HG02884 (cell line): ENCODE data around the gene TRAF7.

Experiments used
- ATAC-seq: cut with Tn5 transposase; IDR thresholded peaks from one replicate; pipeline ENCODE4 v1.9.1; 2021; ENCODE audit warnings: mild to moderate bottlenecking, moderate library complexity; ENCODE audit not compliant: unreplicated experiment

Gene TRAF7

DNA sequence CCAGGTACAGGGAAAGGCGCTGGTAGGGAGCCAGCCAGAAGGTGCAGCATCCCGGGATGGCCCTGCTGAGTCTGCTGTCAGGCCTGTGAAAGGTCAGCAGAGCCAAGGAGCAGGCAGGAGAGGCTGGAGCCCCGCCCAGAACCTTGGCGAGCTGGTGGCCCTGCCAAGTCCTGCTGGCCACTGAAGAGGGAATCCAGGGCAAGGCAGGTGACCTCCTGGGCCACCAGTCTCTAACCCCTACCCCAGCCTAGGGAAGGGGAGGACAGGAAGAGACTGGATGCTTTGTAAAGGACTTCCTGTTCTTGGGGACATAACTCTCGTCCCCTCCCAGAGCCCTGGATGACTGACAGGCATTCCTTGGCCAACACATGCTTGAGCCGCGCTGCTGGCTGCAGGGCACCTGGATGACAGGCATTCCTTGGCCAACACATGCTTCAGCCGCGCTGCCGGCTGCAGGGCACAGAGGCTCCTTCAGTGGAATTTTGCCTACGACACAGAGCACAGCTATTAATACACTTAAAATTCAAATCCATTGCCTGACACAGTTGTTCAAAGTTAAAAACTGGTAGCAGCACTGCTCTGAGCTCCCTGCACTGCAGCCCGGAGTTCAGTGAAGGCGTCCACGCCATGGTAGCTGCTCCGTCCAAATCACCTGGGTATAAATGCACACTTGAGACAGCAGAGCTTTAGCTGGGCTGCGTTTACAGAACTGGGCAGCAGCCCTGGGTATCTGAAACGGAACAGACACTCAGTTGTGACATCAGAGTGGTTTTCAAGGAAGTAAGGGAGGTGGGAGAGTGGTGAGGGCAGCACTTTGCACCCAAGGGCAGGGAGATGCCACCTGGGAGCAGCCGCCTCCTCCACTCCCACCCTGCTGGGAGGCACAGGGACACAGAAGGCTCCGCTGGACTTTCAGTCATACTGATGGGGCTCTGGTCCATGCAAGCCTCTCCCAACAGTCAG is 57.1 kb downstream of the TRAF7 start:
- ATAC-seq, result no peak

GRCh38 chr16:2213817-2214718 is 58.5 kb downstream of the TRAF7 start:
- ATAC-seq, result peak; percentile 12

DNA sequence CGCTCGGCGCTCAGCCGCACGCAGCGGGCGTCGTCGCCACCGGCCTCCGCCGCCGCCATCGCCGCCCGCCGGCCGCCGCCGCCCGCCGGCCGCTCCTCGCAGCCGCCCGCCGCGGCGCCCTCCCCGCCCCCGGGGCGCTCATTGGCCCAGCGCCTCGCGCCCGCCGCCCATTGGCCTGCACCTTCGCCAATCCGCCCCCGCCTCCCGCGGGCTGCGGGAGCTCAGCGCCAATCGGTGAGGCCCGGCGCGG is 59.1 kb downstream of the TRAF7 start, which contains the start of gene PGP:
TSS of gene PGP (minus strand) at position 122 of the 250 bp plus-strand sequence. CDS start at position 59, 63 bp downstream.
- ATAC-seq, result no peak

DNA sequence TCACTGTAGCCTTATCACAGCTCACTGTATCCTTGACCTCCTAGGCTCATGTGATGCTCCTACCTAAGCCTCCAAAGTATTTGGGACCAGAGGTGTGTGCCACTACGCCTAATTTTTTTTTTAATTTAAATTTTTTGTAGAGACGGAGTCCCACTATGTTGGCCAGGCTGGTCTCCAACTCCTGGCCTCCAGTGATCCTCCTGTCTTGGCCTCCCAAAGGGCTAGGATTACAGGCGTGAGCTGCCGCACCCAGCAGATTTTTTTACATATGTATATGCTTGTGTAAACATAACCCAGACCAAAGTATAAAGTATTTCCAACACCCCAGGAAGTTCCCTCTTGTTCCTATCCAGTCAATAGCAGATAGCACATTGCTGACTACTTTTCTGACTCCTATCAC is 60.7 kb downstream of the TRAF7 start:
- ATAC-seq, result no peak

DNA sequence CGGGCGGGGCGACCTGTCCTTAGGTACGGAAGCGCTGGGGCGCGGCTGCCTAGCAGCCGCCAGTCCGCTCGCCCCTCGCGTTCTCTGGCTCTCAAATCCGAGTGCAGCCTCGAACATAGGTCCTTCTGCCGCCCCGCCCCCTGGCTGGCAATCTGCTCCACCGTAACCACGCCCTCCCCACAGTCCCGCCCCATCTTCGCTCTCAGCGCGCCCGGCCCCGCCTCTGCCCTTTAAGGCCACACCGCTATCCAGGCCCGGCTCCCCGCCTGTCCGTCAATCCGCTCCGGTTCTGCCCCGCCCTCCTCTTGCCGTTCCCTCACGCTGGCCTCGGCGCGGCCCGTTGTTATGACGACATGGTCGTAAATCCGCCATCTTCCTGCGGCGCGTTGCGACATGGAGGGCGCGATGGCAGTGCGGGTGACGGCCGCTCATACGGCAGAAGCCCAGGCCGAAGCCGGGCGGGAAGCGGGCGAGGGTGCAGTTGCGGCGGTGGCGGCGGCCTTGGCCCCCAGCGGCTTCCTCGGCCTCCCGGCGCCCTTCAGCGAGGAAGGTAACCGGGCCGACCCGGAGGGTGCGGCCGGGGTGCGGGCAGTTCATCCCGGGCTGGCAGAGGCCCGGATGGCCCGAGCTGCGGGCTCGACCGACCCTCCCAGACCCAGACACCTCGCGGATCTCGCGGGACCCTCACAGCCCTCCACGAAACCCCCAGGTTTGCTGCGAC is 67.8 kb downstream of the TRAF7 start, which contains the start of gene E4F1:
TSS of gene E4F1 (plus strand) at position 371 of the 721 bp plus-strand sequence. CDS start at position 394, 23 bp downstream.
- ATAC-seq, result peak; percentile 91

DNA sequence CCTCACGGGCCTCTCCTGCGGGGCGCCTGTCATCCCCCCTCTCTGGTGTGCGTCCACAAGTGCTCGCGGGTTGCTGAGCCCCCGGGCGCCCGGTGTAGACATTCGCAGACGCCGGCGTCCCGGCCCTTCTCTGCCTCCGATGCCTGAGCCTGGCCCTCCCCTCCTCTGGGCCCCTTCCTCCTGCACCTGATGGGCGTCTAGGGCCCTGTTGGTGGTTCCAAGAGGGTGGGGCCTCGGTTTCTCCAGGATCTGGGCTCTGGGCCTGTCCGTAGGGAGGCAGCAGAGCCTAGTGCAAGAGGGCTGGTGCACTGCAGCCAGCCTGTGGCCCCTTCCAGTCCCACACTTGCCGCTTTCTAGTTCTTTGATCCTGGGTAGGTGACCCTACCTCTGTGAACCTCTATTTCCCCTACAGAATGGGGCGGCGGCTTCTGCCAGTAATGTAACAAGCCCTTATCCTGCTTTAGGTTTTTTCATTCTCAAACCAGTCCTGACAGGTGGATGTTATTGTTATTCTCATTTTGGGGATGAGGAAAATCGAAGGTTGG is 68.4 kb downstream of the TRAF7 start:
- ATAC-seq, result peak; percentile 20

DNA sequence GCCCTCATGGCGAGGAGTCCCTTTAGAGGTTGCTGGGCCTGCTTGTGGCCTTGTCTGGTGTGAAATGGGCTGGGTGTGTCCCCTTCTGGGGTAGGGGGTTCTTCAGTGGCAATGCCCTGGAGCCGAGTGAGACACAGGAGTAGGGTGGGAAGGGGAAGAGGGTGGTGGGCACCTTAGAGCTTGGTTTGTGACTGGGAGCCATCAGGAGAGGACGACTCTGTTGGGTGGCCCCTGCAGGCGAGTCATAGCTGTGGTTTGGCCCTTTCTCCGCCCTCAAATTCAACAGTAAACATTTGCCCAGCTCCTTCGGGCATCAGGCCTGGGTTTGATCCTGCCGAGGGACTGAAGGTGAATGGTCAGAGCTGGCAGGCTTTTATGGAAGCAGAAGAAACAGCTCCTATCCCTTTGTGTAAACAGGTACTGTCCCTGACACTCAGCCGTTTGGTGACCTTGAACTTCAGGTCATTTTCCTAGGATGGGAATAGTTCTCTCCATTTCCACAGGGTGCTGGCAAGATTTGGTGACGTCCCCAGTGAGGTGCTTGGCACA is 70.7 kb downstream of the TRAF7 start:
- ATAC-seq, result no peak

- no peak for ATAC-seq
These were observed 71.3 kb downstream of the TRAF7 start for GRCh38 chr16:2226918-2227317.
